Measurements from ENCODE around the gene MEX3C.

The MEX3C gene

GRCh38 chr18:51192026-51192425 lies 5.5 kb downstream of the MEX3C start:
- peak overlapping the region; percentile 82 for H3K4me2 ChIP-seq

GRCh38 chr18:51191128-51191717 lies 6.3 kb downstream of the MEX3C start:
- no peak overlapping the region for H3K9ac ChIP-seq
- H3K27ac ChIP-seq: no peak overlapping the region
- H3K4me1 ChIP-seq: peaks cover 82% of the 10 kb centered on the region
- no peak overlapping the region for H3K4me3 ChIP-seq
- no peaks in the 10 kb centered on the region for H3K9me3 ChIP-seq
- peak overlapping the region; percentile 82 for H3K4me2 ChIP-seq
- no peaks in the 10 kb centered on the region for H3K27me3 ChIP-seq
- peaks cover 47% of the 10 kb centered on the region for H3K36me3 ChIP-seq
- peaks cover 95% of the 10 kb centered on the region for H4K20me1 ChIP-seq
- TF ChIP-seq Cebpa-rat (IDR thresholded peaks at IDR 0.05): no peak

More at GRCh38 chr18:51192026-51192425, 5.5 kb downstream of the MEX3C start:
- H4K20me1 ChIP-seq: peaks cover 87% of the 10 kb centered on the region
- TF ChIP-seq Cebpa-rat (IDR thresholded peaks at IDR 0.05): no peak
- 0 out of 2 replicates have a peak overlapping the region, but pooled peaks have one; percentile 97 for H3K4me3 ChIP-seq
- peaks cover 75% of the 10 kb centered on the region for H3K4me1 ChIP-seq
- no peaks in the 10 kb centered on the region for H3K27me3 ChIP-seq
- peaks cover 39% of the 10 kb centered on the region for H3K36me3 ChIP-seq
- no peaks in the 10 kb centered on the region for H3K9me3 ChIP-seq
- H3K27ac ChIP-seq: 0 out of 2 replicates have a peak overlapping the region, but pooled peaks have one; percentile 6
- no peak overlapping the region; the same call in 1 of the 2 replicates for H3K9ac ChIP-seq

- no peak for TF ChIP-seq Cebpa-rat (IDR thresholded peaks at IDR 0.05)
- Histone ChIP-seq H3K4me3 (no peak overlapping the region), H3K27me3 (no peaks in the 10 kb centered on the region), H3K27ac (no peak overlapping the region), H3K4me1 (peaks cover 89% of the 10 kb centered on the region), H3K9ac (no peak overlapping the region), H3K9me3 (no peaks in the 10 kb centered on the region), H3K36me3 (peaks cover 54% of the 10 kb centered on the region), H3K4me2 (peak overlapping the region; percentile 38), H4K20me1 (peaks cover 100% of the 10 kb centered on the region)
These were observed 7.5 kb downstream of the MEX3C start for GRCh38 chr18:51190000-51190399.

- H3K27ac ChIP-seq: peak overlapping the region; percentile 27; the same call in 1 of the 2 replicates
- peaks cover 100% of the 10 kb centered on the region for H4K20me1 ChIP-seq
- no peak overlapping the region for H3K9ac ChIP-seq
- H3K9me3 ChIP-seq: no peaks in the 10 kb centered on the region
- H3K27me3 ChIP-seq: no peaks in the 10 kb centered on the region
- TF ChIP-seq Cebpa-rat (IDR thresholded peaks at IDR 0.05): no peak
- H3K4me2 ChIP-seq: peak overlapping the region; percentile 56
- peaks cover 90% of the 10 kb centered on the region for H3K4me1 ChIP-seq
- no peak overlapping the region for H3K4me3 ChIP-seq
- H3K36me3 ChIP-seq: peaks cover 72% of the 10 kb centered on the region
These were observed 9.3 kb downstream of the MEX3C start for GRCh38 chr18:51188024-51188701.

GRCh38 chr18:51185075-51185474 lies 12.4 kb downstream of the MEX3C start:
- peaks cover 62% of the 10 kb centered on the region for H3K4me1 ChIP-seq

GRCh38 chr18:51184091-51184457 lies 13.4 kb downstream of the MEX3C start:
- TF ChIP-seq Cebpa-rat (IDR thresholded peaks at IDR 0.05): no peak
- H3K9me3 ChIP-seq: no peaks in the 10 kb centered on the region
- peaks cover 100% of the 10 kb centered on the region for H4K20me1 ChIP-seq
- no peak overlapping the region for H3K9ac ChIP-seq
- H3K36me3 ChIP-seq: peaks cover 76% of the 10 kb centered on the region
- H3K27ac ChIP-seq: no peak overlapping the region
- H3K27me3 ChIP-seq: no peaks in the 10 kb centered on the region
- H3K4me3 ChIP-seq: no peak overlapping the region
- H3K4me1 ChIP-seq: peaks cover 52% of the 10 kb centered on the region
- H3K4me2 ChIP-seq: no peak overlapping the region

More at GRCh38 chr18:51185075-51185474, 12.4 kb downstream of the MEX3C start:
- Histone ChIP-seq H3K4me2 (no peak overlapping the region), H3K27me3 (no peaks in the 10 kb centered on the region), H3K9ac (no peak overlapping the region), H3K36me3 (peaks cover 70% of the 10 kb centered on the region), H3K9me3 (no peaks in the 10 kb centered on the region), H3K27ac (no peak overlapping the region), H3K4me3 (no peak overlapping the region), H4K20me1 (peaks cover 100% of the 10 kb centered on the region)
- no peak for TF ChIP-seq Cebpa-rat (IDR thresholded peaks at IDR 0.05)

- Histone ChIP-seq H3K9me3 (no peaks in the 10 kb centered on the region), H4K20me1 (peaks cover 100% of the 10 kb centered on the region), H3K27me3 (no peaks in the 10 kb centered on the region), H3K4me3 (no peak overlapping the region), H3K27ac (no peak overlapping the region), H3K36me3 (peaks cover 78% of the 10 kb centered on the region), H3K4me2 (no peak overlapping the region; the same call in 1 of the 2 replicates), H3K4me1 (peaks cover 46% of the 10 kb centered on the region), H3K9ac (no peak overlapping the region)
- no peak for TF ChIP-seq Cebpa-rat (IDR thresholded peaks at IDR 0.05)
These were observed 13.9 kb downstream of the MEX3C start for GRCh38 chr18:51183372-51184090.

GRCh38 chr18:51182824-51183223 lies 14.7 kb downstream of the MEX3C start:
- Histone ChIP-seq H3K36me3 (peaks cover 79% of the 10 kb centered on the region), H3K4me3 (no peak overlapping the region), H3K27me3 (no peaks in the 10 kb centered on the region), H3K4me1 (peaks cover 39% of the 10 kb centered on the region), H3K27ac (no peak overlapping the region), H3K4me2 (no peak overlapping the region; the same call in 1 of the 2 replicates), H3K9me3 (no peaks in the 10 kb centered on the region), H4K20me1 (peaks cover 100% of the 10 kb centered on the region), H3K9ac (no peak overlapping the region)
- no peak for TF ChIP-seq Cebpa-rat (IDR thresholded peaks at IDR 0.05)

- peaks cover 38% of the 10 kb centered on the region for H3K36me3 ChIP-seq
- no peak overlapping the region for H3K4me3 ChIP-seq
- no peaks in the 10 kb centered on the region; the same call in none of the 2 replicates for H3K4me1 ChIP-seq
- no peaks in the 10 kb centered on the region for H3K9me3 ChIP-seq
- peaks cover 95% of the 10 kb centered on the region for H4K20me1 ChIP-seq
- TF ChIP-seq Cebpa-rat (IDR thresholded peaks at IDR 0.05): no peak
- H3K27me3 ChIP-seq: no peaks in the 10 kb centered on the region
- no peak overlapping the region for H3K4me2 ChIP-seq
- no peak overlapping the region for H3K9ac ChIP-seq
- H3K27ac ChIP-seq: no peak overlapping the region
These were observed 25.7 kb downstream of the MEX3C start for GRCh38 chr18:51171625-51172259.
